CD4-positive, alpha-beta T cell (primary cell): ENCODE measurements around the gene GPR143. TPM values are rescaled to one million over a fixed set of nuclear protein-coding genes. Genes with fewer than 3 reads are reported as not detected.

Experiments used
- ATAC-seq: fragments of 200-7000 bp; cut with Tn5 transposase; one replicate; pipeline ENCODE4 v1.10.0; 2022; ENCODE audit warnings: mild to moderate bottlenecking; ENCODE audit not compliant: poor library complexity
- CTCF ChIA-PET: fragments of 350-600 bp; sonication (Branson Sonifier 250); formaldehyde crosslinking; loops from one replicate; lab custom pipeline; 2021; ENCODE audit warnings: antibody characterized with exemption, inconsistent platforms; lab: Charles Lee
- POLR2A ChIA-PET: fragments of 350-600 bp; sonication (Branson Sonifier 250); formaldehyde crosslinking; loops from one replicate; lab custom pipeline; 2021; ENCODE audit warnings: antibody characterized with exemption, inconsistent platforms; lab: Charles Lee
- DNase-seq, 14 experiments: peaks; one replicate each; pipeline ENCODE4 v3.0.0-alpha.2; 2013 to 2020; ENCODE audit warnings: mixed read lengths in 2 of 14
- H3K27ac ChIP-seq, 2 donors: one replicate each; pipeline versions ENCODE4 v1.5.1 to v1.7.0; 2013; ENCODE audit warnings: low read length in 2 of 2, low read depth in 1 of 2, mild to moderate bottlenecking in 1 of 2
- H3K27me3 ChIP-seq, 2 experiments: 1 replicate in 1 of 2; 2 replicates in 1 of 2; pipeline versions ENCODE4 v1.6.1 to v1.7.0; 2013; ENCODE audit warnings: low read length in 2 of 2, control low read depth in 1 of 2, mild to moderate bottlenecking in 1 of 2, moderate library complexity in 1 of 2; ENCODE audit not compliant: insufficient read depth in 2 of 2, control insufficient read depth in 1 of 2
- H3K36me3 ChIP-seq: one replicate; pipeline ENCODE4 v1.6.1; 2013; ENCODE audit warnings: low read length, control low read depth; ENCODE audit not compliant: insufficient read depth
- H3K4me1 ChIP-seq: one replicate; pipeline ENCODE4 v1.6.1; 2013; ENCODE audit warnings: low read length, control low read depth; ENCODE audit not compliant: insufficient read depth
- H3K4me3 ChIP-seq: one replicate; pipeline ENCODE4 v1.5.1; 2013; ENCODE audit warnings: mild to moderate bottlenecking, low read length, moderate library complexity
- H3K9me3 ChIP-seq, 2 experiments: 1 replicate in 1 of 2; 2 replicates in 1 of 2; pipeline versions ENCODE4 v1.6.1 to v1.7.0; 2013; ENCODE audit warnings: low read length in 2 of 2, mild to moderate bottlenecking in 2 of 2, control low read depth in 1 of 2, moderate library complexity in 1 of 2; ENCODE audit not compliant: control insufficient read depth in 1 of 2, insufficient read depth in 1 of 2
- H3K27ac Mint-ChIP-seq: one replicate; pipeline ENCODE4 v1.8.0; 2020; ENCODE audit warnings: mixed read lengths
- H3K27me3 Mint-ChIP-seq: one replicate; pipeline ENCODE4 v1.8.0; 2021; ENCODE audit warnings: mixed read lengths
- H3K36me3 Mint-ChIP-seq: one replicate; pipeline ENCODE4 v1.8.0; 2021; ENCODE audit warnings: low read depth, mixed read lengths
- H3K4me1 Mint-ChIP-seq: one replicate; pipeline ENCODE4 v1.8.0; 2021; ENCODE audit warnings: low read depth, mixed read lengths
- H3K4me3 Mint-ChIP-seq: one replicate; pipeline ENCODE4 v1.8.0; 2020; ENCODE audit warnings: mild to moderate bottlenecking, mixed read lengths
- H3K9me3 Mint-ChIP-seq: one replicate; pipeline ENCODE4 v1.8.0; 2020; ENCODE audit warnings: mixed read lengths
- CTCF ChIP-seq: fragments of 200-600 bp; IDR thresholded peaks from one replicate; pipeline ENCODE4 v1.8.0; 2022; ENCODE audit warnings: antibody characterized with exemption, mild to moderate bottlenecking
- intact Hi-C, 2 experiments: fragments of 100-400 bp; cut with DNase I in 1 of 2; cut with micrococcal nuclease in 1 of 2; formaldehyde crosslinking; loops; one replicate each; pipeline versions ENCODE4 v1.15.1 to v1.9.0; 2023 to 2025; cut with DNase I, micrococcal nuclease
- total RNA-seq, 174 experiments: library from RNA in 2 of 174; stranded (reverse) in 2 of 174; gene quantifications; one replicate each; pipeline ENCODE4 v1.2.3 and lab custom pipeline; 2021 to 2026

Gene GPR143
- total RNA-seq, 2 experiments from 2014 or later = not detected

- no peak overlapping the region for H3K27ac Mint-ChIP-seq
- no peaks in the 10 kb centered on the region for H3K36me3 ChIP-seq
- ATAC-seq = no peak
- no peaks in the 10 kb centered on the region for H3K27me3 ChIP-seq
- H3K27me3 Mint-ChIP-seq = peaks cover 3% of the 10 kb centered on the region
- no peak for DNase-seq
- intact Hi-C loops = no loop called here
- H3K36me3 Mint-ChIP-seq = no peaks in the 10 kb centered on the region
- ChIA-PET CTCF (no interaction called here), POLR2A (no interaction called here)
- H3K4me1 ChIP-seq = no peaks in the 10 kb centered on the region
- H3K4me3 ChIP-seq = no peak overlapping the region
- H3K4me1 Mint-ChIP-seq = no peaks in the 10 kb centered on the region
- TF ChIP-seq CTCF = no peak
- no peak overlapping the region for H3K27ac ChIP-seq
- no peaks in the 10 kb centered on the region for H3K9me3 ChIP-seq
- H3K4me3 Mint-ChIP-seq = no peak overlapping the region
- no peaks in the 10 kb centered on the region for H3K9me3 Mint-ChIP-seq
These were observed 8.3 kb downstream of the GPR143 start for GRCh38 chrX:9757366-9757765.

GRCh38 chrX:9749146-9749692, 16.4 kb downstream of the GPR143 start:
- no peak overlapping the region for H3K4me3 Mint-ChIP-seq
- peaks cover 8% of the 10 kb centered on the region for H3K4me1 ChIP-seq
- peaks cover 5% of the 10 kb centered on the region for H3K9me3 Mint-ChIP-seq
- no peak overlapping the region for H3K27ac ChIP-seq
- H3K36me3 Mint-ChIP-seq = no peaks in the 10 kb centered on the region
- peaks cover 7% of the 10 kb centered on the region for H3K4me1 Mint-ChIP-seq
- ChIA-PET CTCF (no interaction called here), POLR2A (no interaction called here)
- no peak for TF ChIP-seq CTCF
- intact Hi-C loops = no loop called here
- H3K27me3 Mint-ChIP-seq = no peaks in the 10 kb centered on the region
- peaks cover 0 to 18% of the 10 kb centered on the region in 2 experiments for H3K9me3 ChIP-seq
- no peak overlapping the region for H3K27ac Mint-ChIP-seq
- H3K36me3 ChIP-seq = no peaks in the 10 kb centered on the region
- no peaks in the 10 kb centered on the region for H3K27me3 ChIP-seq
- H3K4me3 ChIP-seq = no peak overlapping the region
- ATAC-seq (no peak), DNase-seq (no peak)

GRCh38 chrX:9747644-9748043, 18.0 kb downstream of the GPR143 start:
- peaks cover 5% of the 10 kb centered on the region for H3K9me3 Mint-ChIP-seq
- peaks cover 7% of the 10 kb centered on the region for H3K4me1 Mint-ChIP-seq
- Histone ChIP-seq H3K4me3 (no peak overlapping the region), H3K36me3 (no peaks in the 10 kb centered on the region), H3K4me1 (peaks cover 8% of the 10 kb centered on the region), H3K27ac (no peak overlapping the region), H3K9me3 (peaks cover 0 to 18% of the 10 kb centered on the region in 2 experiments), H3K27me3 (no peaks in the 10 kb centered on the region)
- CTCF ChIA-PET = no interaction called here
- DNase-seq (no peak), ATAC-seq (no peak)
- no peak for TF ChIP-seq CTCF
- no peaks in the 10 kb centered on the region for H3K36me3 Mint-ChIP-seq
- POLR2A ChIA-PET = no interaction called here
- H3K27ac Mint-ChIP-seq = no peak overlapping the region
- intact Hi-C loops = no loop called here
- no peaks in the 10 kb centered on the region for H3K27me3 Mint-ChIP-seq
- H3K4me3 Mint-ChIP-seq = no peak overlapping the region
